Gastrocnemius medialis (tissue), 4 donors: ENCODE results near the gene CEP104.

Experiments
- POLR2A ChIP-seq, 2 donors: fragments of 450-650 bp; IDR thresholded peaks; one replicate each; pipeline ENCODE4 v1.6.1; 2017; ENCODE audit warnings: antibody characterized with exemption in 2 of 2, mild to moderate bottlenecking in 2 of 2, moderate library complexity in 2 of 2
- TF ChIP-seq, protein P1 (sequence below), 5 experiments: fragments of 450-650 bp in 3 of 5; fragments of 200-600 bp in 2 of 5; sonication (generic) in 2 of 5; IDR thresholded peaks in 4 of 5; conservative IDR thresholded peaks in 1 of 5; 1 replicate in 4 of 5; 2 replicates in 1 of 5; pipeline ENCODE4 v1.5.1; 2016 to 2019; ENCODE audit warnings: antibody characterized with exemption in 5 of 5, mild to moderate bottlenecking in 3 of 5, moderate library complexity in 3 of 5

DNA sequence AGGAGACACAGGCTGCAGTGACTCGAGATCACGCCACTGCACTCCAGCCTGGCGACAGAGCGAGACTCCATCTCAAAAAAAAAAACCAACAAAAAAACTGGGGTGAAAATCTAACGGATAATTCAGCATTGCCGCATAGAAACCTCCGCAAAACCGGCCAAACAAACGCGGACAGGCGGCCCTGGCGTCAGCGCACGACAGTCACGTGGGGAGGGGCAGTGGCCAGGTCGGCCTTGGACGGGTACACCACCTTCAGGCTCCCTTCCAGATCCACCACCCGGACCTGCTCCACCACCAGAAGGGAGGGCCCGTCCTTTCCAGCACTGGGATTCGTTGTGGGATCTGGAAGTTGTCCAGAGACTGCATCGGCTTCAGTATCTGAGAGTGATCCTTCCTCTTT is 76.1 kb downstream of the CEP104 start:
- TF ChIP-seq POLR2A (IDR thresholded peaks at IDR 0.05): no peak
- TF ChIP-seq, protein P1, sequence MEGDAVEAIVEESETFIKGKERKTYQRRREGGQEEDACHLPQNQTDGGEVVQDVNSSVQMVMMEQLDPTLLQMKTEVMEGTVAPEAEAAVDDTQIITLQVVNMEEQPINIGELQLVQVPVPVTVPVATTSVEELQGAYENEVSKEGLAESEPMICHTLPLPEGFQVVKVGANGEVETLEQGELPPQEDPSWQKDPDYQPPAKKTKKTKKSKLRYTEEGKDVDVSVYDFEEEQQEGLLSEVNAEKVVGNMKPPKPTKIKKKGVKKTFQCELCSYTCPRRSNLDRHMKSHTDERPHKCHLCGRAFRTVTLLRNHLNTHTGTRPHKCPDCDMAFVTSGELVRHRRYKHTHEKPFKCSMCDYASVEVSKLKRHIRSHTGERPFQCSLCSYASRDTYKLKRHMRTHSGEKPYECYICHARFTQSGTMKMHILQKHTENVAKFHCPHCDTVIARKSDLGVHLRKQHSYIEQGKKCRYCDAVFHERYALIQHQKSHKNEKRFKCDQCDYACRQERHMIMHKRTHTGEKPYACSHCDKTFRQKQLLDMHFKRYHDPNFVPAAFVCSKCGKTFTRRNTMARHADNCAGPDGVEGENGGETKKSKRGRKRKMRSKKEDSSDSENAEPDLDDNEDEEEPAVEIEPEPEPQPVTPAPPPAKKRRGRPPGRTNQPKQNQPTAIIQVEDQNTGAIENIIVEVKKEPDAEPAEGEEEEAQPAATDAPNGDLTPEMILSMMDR (IDR thresholded peaks at IDR 0.05 in 4 of 5, conservative IDR thresholded peaks at IDR 0.05 in 1 of 5): no peak
